ENCODE measurements around the gene KREMEN1. TPM values are rescaled to one million over a fixed set of nuclear protein-coding genes. Genes with fewer than 3 reads are reported as not detected.

The KREMEN1 gene
- polyA plus RNA-seq, 1 of the 3 experiments (the other 2 are of a cell fraction): 10.0 TPM

GRCh38 chr22:29090039-29090438, 17.2 kb downstream of the KREMEN1 start:
- H3K4me1 ChIP-seq (ENCODE audit: control insufficient read depth in 1 of 2, insufficient read depth in 2 of 2, low read depth in 1 of 2, low read length in 1 of 2): peaks cover 8 to 11% of the 10 kb centered on the region in 2 experiments
- POLR2A ChIA-PET: no interaction called here
- H3F3A ChIP-seq (replicated peaks; ENCODE audit: insufficient read depth): peaks cover 21% of the 10 kb centered on the region
- peaks cover 0 to 2% of the 10 kb centered on the region in 2 experiments for H3K36me3 ChIP-seq (replicated peaks in 1 of 2; ENCODE audit: control insufficient read depth in 1 of 2, insufficient read depth in 2 of 2, low read length in 1 of 2)
- H3K9me2 ChIP-seq: no peaks in the 10 kb centered on the region
- DNase-seq: no peak
- CTCF ChIA-PET: no interaction called here
- H3K27me3 ChIP-seq (ENCODE audit: insufficient read depth): no peaks in the 10 kb centered on the region
- no peaks in the 10 kb centered on the region for H3K9me3 ChIP-seq
- H3K4me2 ChIP-seq: no peak overlapping the region
- H2AFZ ChIP-seq (ENCODE audit: low read depth): no peak overlapping the region
- no peaks in the 10 kb centered on the region for H3K79me2 ChIP-seq (ENCODE audit: insufficient read depth)
- no peak overlapping the region for H3K4me3 ChIP-seq (ENCODE audit: low read depth in 2 of 2, low read length in 1 of 2)
- no peaks in the 10 kb centered on the region for H4K20me1 ChIP-seq (ENCODE audit: insufficient read depth)
- TF ChIP-seq MXI1 (IDR thresholded peaks at IDR 0.05; ENCODE audit: low read depth, low read length): no peak
- no peak for TF ChIP-seq IRF3 (IDR thresholded peaks at IDR 0.05; ENCODE audit: low read depth, low read length)
- TF ChIP-seq CHD2 (IDR thresholded peaks at IDR 0.05; ENCODE audit: low read length, partially characterized antibody): no peak
- no peak for TF ChIP-seq REST (IDR thresholded peaks at IDR 0.05; ENCODE audit: low read depth, low read length)
- TF ChIP-seq ZBTB33 (IDR thresholded peaks at IDR 0.05; ENCODE audit: borderline replicate concordance, low read depth): no peak
- WGBS (ENCODE audit: low lambda C conversion rate): 98% methylated on average over 3 of the region's 3 CpGs
- no peak overlapping the region for H3K9ac ChIP-seq
- no peak overlapping the region for H3K27ac ChIP-seq (ENCODE audit: low read depth in 2 of 2, low read length in 1 of 2)

- 85% methylated on average over 4 of the region's 4 CpGs for WGBS (ENCODE audit: low lambda C conversion rate)
- peaks cover 11% of the 10 kb centered on the region in 2 experiments for H3K4me1 ChIP-seq (ENCODE audit: control insufficient read depth in 1 of 2, insufficient read depth in 2 of 2, low read depth in 1 of 2, low read length in 1 of 2)
- no peaks in the 10 kb centered on the region for H4K20me1 ChIP-seq (ENCODE audit: insufficient read depth)
- H3K27me3 ChIP-seq (ENCODE audit: insufficient read depth): no peaks in the 10 kb centered on the region
- H3K9me3 ChIP-seq: no peaks in the 10 kb centered on the region
- H3K4me2 ChIP-seq: no peak overlapping the region
- H3K27ac ChIP-seq (ENCODE audit: low read depth in 2 of 2, low read length in 1 of 2): peak overlapping the region; percentile 23 to 91; a peak in 2 of 4 replicates
- H3K9ac ChIP-seq: no peak overlapping the region
- peaks cover 0 to 7% of the 10 kb centered on the region in 2 experiments for H3K36me3 ChIP-seq (replicated peaks in 1 of 2; ENCODE audit: control insufficient read depth in 1 of 2, insufficient read depth in 2 of 2, low read length in 1 of 2)
- TF ChIP-seq PBX3 (IDR thresholded peaks at IDR 0.05): no peak
- no peak for TF ChIP-seq FOSL2 (IDR thresholded peaks at IDR 0.05; ENCODE audit: borderline replicate concordance, low read depth)
- no peak for TF ChIP-seq MXI1 (IDR thresholded peaks at IDR 0.05; ENCODE audit: low read depth, low read length)
- TF ChIP-seq YY1 (IDR thresholded peaks at IDR 0.05; ENCODE audit: low read depth): no peak
- no peak for TF ChIP-seq NRF1 (IDR thresholded peaks at IDR 0.05; ENCODE audit: low read depth, low read length)
- TF ChIP-seq RCOR1 (IDR thresholded peaks at IDR 0.05; ENCODE audit: low read length): no peak
- H3K79me2 ChIP-seq (ENCODE audit: insufficient read depth): no peaks in the 10 kb centered on the region
- ChIA-PET CTCF (no interaction called here), POLR2A (no interaction called here)
- H3K9me2 ChIP-seq: no peaks in the 10 kb centered on the region
- H2AFZ ChIP-seq (ENCODE audit: low read depth): no peak overlapping the region
- H3K4me3 ChIP-seq (ENCODE audit: low read depth in 2 of 2, low read length in 1 of 2): no peak overlapping the region
- DNase-seq: no peak
- peaks cover 28% of the 10 kb centered on the region for H3F3A ChIP-seq (replicated peaks; ENCODE audit: insufficient read depth)
These were observed 19.4 kb downstream of the KREMEN1 start for GRCh38 chr22:29092243-29092642.
